Peyer's patch (tissue), 4 donors: ENCODE measurements around the gene ISCA1.

Experiments
- CTCF ChIP-seq, 6 experiments: fragments of 450-650 bp in 4 of 6; fragments of 200-600 bp in 2 of 6; sonication (generic) in 1 of 6; IDR thresholded peaks; one replicate each; pipeline ENCODE4 v1.5.1; 2017 to 2019; ENCODE audit warnings: antibody characterized with exemption in 6 of 6, mild to moderate bottlenecking in 3 of 6, moderate library complexity in 1 of 6
- POLR2A ChIP-seq, 2 donors: fragments of 450-650 bp; IDR thresholded peaks; one replicate each; pipeline ENCODE4 v1.5.1; 2017; ENCODE audit warnings: antibody characterized with exemption in 2 of 2, mild to moderate bottlenecking in 2 of 2, moderate library complexity in 2 of 2

DNA sequence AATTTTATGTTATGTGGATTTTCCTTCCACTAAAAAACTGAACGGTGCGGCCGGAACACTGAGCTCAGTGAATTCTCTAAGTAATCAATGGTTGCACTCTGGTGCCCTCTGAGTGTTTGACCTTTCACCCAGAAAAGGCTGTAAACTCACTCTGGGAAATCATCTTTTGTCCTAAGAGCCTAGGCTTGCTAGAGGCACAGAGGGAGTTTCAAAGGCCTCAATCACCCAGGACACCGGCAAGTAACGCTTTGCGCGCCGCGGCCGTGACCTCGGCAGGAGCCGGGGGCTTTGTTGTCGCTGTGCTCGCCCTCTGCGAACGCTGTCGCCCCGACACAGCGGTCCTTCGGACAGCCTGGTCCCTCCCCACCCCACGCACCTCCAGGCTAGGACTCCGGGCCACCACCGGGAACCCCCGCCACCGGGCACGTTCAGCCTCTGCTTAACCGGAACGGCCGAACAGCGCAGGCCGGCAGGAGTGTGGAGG lies 703 bp downstream of the ISCA1 start:
- TF ChIP-seq CTCF (IDR thresholded peaks at IDR 0.05) (no peak), POLR2A (IDR thresholded peaks at IDR 0.05) (no peak)
